ENCODE data around the gene FBXO40.
"Not testable (repeated sequence)": the region's sequence is repeated elsewhere in the genome, so short reads cannot be mapped to it uniquely, and the experiment has no call there.

FBXO40 gene, protein sequence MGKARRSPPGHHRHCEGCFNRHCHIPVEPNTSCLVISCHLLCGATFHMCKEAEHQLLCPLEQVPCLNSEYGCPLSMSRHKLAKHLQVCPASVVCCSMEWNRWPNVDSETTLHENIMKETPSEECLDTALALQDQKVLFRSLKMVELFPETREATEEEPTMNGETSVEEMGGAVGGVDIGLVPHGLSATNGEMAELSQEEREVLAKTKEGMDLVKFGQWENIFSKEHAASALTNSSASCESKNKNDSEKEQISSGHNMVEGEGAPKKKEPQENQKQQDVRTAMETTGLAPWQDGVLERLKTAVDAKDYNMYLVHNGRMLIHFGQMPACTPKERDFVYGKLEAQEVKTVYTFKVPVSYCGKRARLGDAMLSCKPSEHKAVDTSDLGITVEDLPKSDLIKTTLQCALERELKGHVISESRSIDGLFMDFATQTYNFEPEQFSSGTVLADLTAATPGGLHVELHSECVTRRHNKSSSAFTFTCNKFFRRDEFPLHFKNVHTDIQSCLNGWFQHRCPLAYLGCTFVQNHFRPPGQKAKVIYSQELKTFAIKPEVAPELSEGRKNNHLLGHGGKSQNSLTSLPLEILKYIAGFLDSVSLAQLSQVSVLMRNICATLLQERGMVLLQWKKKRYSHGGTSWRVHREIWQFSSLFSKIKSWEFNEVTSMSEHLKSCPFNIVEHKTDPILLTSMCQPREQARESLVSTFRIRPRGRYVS

DNA sequence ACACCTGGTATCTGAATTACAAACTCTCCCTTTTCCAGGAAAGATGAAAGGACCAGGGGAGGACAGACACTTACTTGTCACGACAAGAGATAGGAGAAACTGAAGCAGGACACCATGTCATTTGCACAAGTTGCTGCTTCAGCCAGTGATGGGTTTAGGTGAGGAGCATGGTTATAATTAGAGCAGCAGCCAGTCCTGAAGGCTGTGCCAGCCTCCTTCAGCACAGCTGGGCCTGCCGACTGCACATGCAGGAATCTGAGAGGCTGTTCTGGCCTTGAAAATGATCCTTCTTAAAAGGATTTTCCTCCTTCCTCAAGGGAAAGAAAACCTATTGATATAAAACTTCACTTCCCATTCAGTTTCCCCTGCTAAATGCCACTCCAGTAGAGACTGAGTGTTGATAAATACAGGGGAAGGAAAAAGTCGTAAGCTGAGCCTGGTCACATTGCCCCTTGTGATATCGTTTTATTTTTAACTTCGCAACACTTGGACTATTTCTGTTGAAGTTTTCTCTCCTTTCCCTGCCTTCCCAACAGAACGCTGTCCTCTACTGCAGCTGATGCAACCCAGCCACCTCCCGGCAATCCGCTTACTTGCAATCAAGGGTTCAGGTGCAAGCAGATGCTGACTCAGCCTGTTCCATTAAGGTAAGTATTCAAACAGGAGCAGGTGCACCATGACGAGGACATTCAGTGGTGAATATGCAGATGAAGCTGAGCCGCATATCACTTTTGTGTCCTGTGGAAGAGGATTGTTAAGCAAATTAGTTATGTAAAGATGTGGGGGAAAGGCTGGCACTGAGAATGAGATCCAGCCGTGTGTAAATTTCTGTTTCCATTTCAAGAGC is at the start of gene FBXO40:
FBXO40 (plus strand) TSS at position 524 of the 847 bp plus-strand sequence. CDS start 27,197 bp downstream, outside the sequence.
- peak in 1 of 51 donors; percentile 5 for DNase-seq

DNA sequence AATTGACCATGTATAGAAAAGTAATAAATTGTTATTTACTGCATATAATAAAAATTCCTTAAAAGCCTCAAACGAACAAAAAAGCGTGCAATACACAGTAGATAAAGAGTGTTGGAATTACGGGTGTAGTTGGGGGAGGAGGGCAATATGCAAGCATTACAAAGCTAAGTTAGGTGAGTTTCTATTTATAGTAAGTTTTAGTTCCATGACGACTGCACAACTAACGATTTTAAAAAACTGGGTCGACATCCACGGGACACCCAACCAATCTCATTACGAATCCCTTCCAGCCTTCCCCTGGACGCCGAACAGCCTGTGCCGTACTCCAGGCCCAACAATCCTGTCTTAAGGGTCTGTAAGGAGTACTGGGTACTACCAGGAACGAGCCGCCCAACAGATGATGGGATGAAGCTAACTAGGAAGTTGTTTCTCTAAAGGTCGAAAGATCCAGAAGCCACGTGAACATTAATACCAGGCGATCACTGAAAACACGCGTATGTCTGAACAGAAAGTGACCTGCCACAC is 48.1 kb upstream of the FBXO40 start:
- DNase-seq: no peak

DNA sequence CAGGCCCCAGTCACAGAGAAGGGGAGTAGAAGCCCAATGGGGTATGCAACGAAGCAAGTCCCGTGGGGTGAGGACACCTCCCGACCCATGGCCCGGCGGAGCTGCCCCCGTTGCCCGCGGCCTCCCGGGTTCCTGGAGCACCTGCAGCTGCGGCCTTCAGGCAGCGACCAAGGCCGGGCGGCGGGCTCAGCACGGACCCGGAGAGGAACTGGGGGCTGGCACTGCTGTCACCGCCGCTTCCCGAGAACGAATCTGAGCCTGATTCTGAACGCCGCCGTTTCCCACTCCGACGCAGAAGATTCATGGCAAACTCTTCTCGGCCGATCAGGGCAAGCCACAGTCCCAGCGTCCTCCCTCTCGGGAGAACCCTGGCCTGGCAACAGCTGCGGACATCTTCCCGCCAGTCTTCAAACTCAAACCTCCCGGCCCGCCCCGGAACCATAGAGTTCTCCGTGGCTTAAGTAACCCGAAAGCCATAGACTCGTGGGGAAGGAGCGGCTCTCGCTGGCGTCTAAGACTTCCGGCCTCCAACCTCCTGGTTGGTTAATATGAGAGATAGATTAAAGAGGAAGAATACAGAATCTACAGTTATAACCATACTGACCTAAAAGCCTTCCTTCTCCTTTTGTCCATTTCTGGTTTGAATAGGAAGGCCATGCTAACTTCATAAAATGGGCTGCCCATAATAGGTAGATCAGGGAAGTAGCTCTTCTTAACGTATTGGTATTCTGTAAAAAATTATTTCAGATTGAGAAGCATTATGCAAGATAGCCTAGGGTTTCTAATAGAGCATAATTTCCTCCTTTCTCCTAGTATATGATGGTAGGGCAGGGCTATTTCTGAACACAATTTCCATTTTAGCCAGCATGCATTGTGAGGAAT is 47.4 kb upstream of the FBXO40 start, which contains the start of gene POLQ:
POLQ (minus strand) TSS at position 415 of the 882 bp plus-strand sequence; CDS start at position 304, 111 bp downstream.
- DNase-seq: peak; percentile 10 to 95 (median 82)

DNA sequence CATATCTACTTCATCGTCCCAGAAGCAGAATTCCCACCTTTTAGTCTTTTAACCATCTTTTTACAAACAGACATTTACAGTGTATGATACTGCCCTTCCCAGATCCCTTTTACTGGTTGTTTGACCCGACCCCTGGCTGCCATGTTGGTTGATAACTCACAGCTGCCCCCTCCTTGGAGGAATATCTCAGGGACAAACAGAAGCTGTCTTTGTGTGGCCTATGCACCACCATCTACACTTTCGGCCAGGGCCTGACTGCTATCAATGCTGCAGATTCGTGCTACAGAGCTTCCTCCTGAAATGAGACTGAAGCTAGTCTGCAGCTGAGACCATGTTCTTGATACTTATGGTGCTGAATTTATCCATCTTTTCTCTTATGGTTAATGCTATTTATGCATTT is 40.8 kb upstream of the FBXO40 start:
- DNase-seq: peak in 11 of 51 donors; percentile 1 to 16 (median 4)

DNA sequence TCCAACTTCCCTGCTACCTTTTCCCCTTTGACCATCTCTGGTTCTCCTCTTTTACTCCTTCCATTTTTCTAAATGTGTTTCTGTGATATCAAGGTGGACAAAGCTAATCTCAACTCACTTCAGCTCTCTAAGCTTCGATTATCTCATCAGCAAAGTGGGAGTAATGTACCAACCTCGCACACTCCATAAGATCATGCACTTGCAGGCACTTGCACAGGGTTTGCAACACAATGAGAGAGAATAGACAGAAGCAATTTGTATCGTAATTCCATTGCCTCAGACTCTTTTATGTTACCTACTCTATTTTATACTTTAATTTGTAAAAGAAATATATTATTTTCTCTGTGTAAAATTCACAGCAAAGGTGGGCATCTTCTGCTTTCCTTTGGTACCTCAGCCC is 40.4 kb upstream of the FBXO40 start:
- DNase-seq: no peak

DNA sequence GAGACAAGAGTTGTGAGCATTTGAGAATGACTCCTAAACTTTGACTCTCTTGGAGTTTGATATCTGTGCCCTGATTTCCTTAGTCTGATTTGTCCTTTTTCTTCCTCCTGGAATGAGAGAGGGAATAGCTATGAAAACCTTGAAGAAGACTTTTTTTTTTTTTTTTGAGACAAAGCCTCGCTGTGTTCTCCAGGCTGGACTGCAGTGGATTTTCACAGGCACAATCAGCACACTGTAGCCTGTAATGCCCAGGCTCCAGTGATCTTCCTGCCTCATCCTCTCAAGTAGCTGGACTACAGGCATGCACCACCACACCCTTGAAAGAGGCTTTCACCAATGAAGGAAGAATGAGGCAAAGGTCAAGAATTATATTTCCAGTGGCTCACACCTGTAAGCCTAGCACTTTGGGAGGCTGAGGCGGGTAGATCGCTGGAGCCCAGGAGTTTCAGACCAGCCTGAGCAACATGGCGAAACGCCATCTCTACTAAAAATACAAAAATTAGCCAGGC is 35.7 kb upstream of the FBXO40 start:
- no peak for DNase-seq

DNA sequence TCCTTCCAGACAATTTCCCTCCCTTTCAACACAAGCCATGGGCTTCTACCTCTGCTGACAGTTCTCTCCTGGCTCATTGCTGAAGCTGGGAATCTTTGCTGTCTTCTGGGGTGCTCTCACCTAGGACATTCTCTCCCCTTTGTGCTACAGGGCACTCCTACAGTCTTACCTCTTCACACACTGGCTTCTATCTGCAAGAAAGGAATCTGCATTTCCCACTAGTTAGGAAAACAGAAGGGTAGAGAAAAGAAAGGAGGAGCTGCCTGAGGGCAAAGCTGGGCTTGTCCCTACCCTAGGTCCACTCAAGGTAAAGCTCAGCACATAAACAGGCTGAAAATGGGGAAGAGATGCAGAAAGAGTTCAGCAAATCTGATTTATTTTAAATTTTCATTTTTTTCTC is 31.0 kb upstream of the FBXO40 start:
- no peak for DNase-seq

DNA sequence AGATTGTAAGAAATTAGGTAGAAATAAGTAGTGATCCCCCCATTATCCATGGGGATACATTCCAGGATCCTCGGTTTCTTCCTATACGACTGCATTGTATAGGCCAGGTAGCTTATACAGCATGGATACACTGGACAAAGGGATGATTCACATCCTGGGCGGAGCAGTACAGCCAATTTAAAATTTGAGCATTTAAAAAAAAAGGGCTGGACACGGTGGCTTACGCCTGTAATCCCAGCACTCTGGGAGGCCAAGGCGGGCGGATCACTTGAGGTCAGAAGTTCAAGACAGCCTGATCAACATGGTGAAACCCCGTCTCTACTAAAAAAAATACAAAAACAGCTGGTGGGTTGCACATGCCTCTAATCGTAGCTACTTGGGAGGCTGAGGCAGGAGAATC is 26.4 kb upstream of the FBXO40 start:
- no peak for DNase-seq

DNA sequence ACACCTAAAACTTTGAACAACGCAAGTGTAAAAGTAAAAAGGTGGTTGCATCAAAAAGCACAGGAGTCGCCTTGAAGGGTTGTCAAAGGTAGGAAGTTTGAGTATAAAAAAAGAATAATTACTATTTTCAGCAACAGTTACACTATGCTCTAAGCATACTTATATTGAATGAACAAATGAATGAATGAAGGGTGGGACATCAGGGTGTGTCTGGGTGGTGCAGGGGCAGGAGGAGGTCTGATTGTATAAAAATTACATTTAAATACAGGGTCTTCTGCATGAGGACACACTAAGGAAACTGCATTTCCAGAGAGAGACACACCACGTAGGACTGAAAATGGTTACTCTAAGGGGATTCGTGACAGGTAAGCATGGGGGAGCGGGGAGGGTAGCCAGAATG is 25.5 kb upstream of the FBXO40 start, which contains the start of gene ARGFX:
ARGFX (plus strand) TSS at position 301 of the 400 bp plus-strand sequence. CDS start 2,765 bp downstream, outside the sequence.
- DNase-seq: no peak

DNA sequence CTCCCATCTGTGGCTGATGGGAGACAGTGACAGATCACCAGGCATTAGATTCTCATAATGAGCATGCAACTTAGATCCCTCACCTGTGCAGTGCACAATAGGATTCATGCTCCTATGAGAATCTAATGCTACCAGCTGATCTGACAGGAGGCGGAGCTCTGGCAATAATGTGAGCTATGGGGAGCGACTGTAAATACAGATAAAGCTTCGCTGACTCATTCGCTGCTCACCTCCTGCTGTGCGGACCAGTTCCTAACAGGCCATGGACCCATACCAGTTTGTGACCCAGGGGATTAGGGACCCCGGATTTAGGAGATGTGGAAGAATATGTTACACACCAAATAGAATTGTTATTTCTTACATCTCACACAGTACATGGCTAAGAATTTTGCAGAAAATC is 18.7 kb upstream of the FBXO40 start:
- DNase-seq: no peak

DNA sequence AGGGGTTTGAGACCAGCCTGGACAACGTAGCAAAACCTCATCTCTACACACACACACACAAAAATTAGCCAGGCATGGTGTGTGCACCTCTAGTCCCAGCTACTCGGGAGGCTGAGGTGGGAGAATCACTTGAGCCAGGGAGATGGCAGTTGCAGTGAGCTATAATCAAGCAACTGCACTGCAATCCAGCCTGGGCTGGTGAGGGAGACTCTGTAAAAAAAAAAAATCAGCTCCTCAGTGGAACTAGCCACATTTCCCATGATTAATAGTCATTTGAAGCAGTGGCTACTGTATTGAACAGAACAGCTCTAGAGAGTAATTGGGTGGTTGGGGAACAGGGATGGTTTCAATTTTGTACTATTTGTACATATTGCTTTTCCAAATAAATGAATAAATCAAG is 11.5 kb upstream of the FBXO40 start:
- no peak for DNase-seq

DNA sequence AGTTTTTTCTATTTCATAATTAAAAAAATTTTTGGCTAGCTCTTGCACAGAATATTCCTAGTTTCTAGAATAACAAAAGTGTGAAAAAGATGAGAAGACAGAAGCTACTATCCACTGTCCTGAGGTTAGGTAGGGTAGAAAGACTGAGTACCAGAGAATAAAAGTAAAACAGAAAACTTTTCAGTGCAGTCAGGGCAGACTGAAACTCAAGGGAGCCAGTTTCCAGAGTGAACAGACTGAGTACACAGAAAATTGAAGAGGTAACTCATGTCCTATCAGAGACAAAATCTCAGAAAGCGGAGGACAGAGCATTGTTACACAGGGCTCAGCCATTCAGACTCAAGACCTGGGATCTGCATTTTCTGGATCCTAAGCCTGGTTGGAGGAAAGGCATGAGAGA is 8.8 kb upstream of the FBXO40 start:
- no peak for DNase-seq

DNA sequence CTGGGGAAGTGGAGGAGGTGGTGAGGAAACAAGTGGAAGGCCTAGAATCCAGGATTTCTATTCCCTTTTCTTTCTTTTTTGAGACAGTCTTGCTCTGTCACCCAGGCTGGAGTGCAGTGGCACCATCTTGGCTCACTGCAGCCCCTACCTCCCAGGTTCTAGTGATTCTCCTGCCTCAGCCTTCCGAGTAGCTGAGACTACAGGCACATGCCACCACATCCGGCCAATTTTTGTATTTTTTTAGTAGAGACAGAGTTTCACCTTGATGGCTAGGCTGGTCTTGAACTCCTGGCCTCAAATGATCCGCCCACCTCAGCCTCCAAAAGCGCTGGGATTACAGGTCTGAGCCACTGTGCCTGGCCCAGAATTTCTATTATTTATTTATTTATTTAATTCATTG is 627 bp downstream of the FBXO40 start:
- DNase-seq: not testable (repeated sequence)

DNA sequence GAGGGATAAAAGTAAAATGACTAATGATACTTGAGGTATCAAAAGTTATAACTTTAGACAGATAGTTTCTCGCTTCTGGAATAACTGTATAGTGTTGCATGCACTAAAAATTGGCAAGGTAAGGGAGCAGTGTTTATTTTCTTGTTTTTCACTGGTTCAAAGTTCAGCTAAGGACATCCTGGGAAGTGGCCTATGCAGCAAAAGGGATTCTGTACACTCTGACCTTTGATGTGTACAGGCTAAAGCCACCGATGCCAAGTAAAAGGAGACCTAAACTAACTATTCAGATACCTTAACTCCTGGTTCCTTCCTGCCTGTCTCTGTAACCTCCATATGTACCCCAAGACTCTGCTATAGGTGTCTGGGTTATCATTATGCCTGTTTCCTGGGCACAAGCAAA is 1.7 kb downstream of the FBXO40 start:
- no peak for DNase-seq

DNA sequence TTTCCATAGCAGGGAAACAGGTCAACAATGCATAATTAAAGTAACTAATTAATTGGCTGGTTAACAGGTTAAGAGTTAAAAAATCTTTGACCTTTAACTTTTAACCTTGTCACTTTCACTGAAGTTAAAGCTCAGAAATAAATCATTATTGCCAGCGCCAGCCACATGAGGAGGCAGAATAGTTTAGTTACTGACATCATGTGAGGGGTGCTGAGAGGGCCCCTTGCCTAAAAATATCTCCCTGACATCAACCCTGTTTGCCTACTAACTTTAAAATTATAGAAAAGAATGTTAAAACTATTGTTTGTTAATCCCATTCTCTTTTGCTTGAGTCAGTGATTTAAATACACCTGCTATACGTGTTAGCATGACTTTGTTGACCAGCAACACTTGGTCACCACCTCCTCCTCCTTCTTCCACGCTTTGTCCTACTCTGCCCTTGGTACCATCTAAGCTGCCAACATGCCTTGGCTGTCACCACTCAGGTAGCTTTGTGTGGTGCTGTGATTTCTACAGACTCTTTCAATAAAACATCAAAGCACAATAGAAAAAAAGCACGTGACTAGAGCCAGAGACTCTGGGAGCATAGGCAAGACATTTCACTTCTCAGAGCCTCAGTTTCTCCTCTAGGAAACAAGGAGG is 2.7 kb downstream of the FBXO40 start:
- DNase-seq: no peak

DNA sequence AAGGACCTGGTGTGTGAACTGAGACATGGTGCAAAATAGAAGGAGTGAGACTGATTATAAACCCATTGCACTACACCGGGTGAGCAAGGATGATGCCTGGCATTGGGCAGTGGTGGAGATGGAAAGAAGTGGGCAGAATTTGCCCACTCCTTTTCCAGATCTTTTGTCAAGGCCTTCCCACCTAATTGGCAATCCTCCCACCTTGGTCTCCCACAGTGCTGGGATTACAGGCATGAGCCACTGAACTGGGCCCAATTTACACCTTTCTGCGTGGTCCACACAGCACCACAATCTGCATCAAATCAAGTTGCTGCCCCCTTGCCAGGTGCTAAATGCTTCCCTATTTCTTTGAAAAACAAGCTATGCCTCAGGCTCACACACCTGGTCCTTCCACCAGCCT is 5.4 kb downstream of the FBXO40 start:
- DNase-seq: no peak

DNA sequence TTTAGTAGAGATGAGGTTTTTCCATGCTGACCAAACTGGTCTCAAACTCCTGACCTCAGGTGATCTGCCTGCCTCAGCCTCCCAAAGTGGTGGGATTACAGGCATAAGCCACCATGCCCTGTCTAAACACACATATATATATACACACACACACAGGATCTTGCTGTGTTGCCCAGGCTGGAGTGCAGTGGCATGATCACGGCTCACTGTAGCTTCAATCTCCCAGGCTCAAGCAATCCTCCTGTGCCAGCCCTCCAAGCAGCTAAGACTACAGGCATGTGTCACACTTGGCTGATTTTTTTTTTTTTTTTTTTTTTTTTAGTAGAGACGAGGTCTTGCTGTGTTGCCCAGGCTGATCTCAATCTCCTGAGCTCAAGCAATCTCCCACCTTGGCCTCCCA is 6.7 kb downstream of the FBXO40 start:
- not testable (repeated sequence) for DNase-seq

DNA sequence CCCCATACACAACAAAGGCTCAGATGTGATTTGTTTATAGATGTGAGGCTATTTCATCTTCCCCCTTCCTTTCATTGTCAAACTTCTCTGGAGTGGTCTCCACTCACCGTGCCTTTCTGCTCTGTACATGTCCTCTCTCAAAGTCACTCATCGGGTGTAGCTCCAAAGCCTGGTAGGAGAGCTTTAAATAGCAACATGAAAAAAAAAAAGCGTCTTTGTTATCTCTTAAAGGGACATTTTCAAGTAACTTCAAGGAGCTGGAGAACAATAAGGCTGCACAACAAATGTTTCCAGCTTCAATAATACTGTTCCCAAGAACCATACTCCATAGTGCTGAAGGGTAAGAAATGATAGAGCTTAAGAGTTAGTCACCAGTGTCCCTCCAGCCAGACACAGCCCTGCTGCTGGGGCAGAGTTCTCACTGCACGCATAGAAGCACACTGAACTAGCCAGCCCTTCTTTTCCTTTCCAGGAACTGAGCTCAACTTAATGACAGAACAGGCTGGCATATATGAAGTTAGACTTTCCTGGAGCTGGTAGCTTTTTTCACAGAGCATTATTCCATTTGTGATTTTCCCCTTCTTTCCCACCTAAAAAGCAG is 8.1 kb downstream of the FBXO40 start:
- no peak for DNase-seq

DNA sequence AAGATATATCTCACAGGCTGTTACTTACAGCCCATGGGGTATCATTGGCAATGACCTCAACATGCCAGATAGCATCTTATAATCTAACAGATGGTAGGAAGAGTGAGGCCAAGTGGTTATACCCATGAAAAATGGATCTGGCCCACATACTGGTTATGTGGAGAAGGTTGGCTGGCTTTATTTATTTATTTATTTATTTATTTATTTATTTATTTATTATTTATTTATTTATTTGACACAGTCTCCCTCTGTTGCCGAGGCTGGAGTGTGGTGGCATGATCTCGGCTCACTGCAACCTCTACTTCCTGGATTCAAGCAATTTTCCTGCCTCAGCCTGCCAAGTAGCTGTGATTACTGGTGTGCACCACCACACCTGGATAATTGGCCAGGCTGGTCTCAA is 11.6 kb downstream of the FBXO40 start:
- no peak for DNase-seq
